HG02623 (cell line): ENCODE results near the gene TCEAL9.
"Not testable (repeated sequence)": the region's sequence is repeated elsewhere in the genome, so short reads cannot be mapped to it uniquely, and the experiment has no call there.

Experiments used
- ATAC-seq: cut with Tn5 transposase; IDR thresholded peaks from one replicate; pipeline ENCODE4 v1.9.1; 2021; ENCODE audit warnings: moderate library complexity; ENCODE audit not compliant: unreplicated experiment

TCEAL9 gene

GRCh38 chrX:103356130-103356798 lies at the start of gene TCEAL9:
TCEAL9 (plus strand) TSS chrX:103356506; CDS start chrX:103357685, 1,179 bp downstream.
- no peak for ATAC-seq

- ATAC-seq = no peak
These were observed 46.3 kb upstream of the TCEAL9 start for GRCh38 chrX:103309860-103310554.

GRCh38 chrX:103310555-103311398 lies 45.5 kb upstream of the TCEAL9 start, which contains the start of gene BEX2:
BEX2 (minus strand) TSS chrX:103310990; CDS start chrX:103309976, 1,014 bp downstream.
- peak; percentile 99 for ATAC-seq

- no peak for ATAC-seq
These were observed 44.9 kb upstream of the TCEAL9 start for GRCh38 chrX:103311399-103311780.

- ATAC-seq = no peak
These were observed 26.3 kb upstream of the TCEAL9 start, which contains the start of gene TCEAL7 for GRCh38 chrX:103329991-103330390. TCEAL7 (plus strand) TSS chrX:103330239; CDS start chrX:103331404, 1,165 bp downstream.

GRCh38 chrX:103330681-103331288 lies 25.5 kb upstream of the TCEAL9 start:
- no peak for ATAC-seq

GRCh38 chrX:103338663-103339062 lies 17.6 kb upstream of the TCEAL9 start:
- no peak for ATAC-seq

GRCh38 chrX:103343105-103343504 lies 13.2 kb upstream of the TCEAL9 start:
- no peak for ATAC-seq

- ATAC-seq = no peak
These were observed 11.7 kb upstream of the TCEAL9 start for GRCh38 chrX:103344606-103345005.

GRCh38 chrX:103347682-103348397 lies 8.5 kb upstream of the TCEAL9 start:
- no peak for ATAC-seq

GRCh38 chrX:103356858-103357257 lies 552 bp downstream of the TCEAL9 start:
- no peak for ATAC-seq

- ATAC-seq = no peak
These were observed 1.6 kb downstream of the TCEAL9 start for GRCh38 chrX:103357871-103358270.

GRCh38 chrX:103359605-103360004 lies 3.3 kb downstream of the TCEAL9 start:
- not testable (repeated sequence) for ATAC-seq

GRCh38 chrX:103360092-103360491 lies 3.8 kb downstream of the TCEAL9 start:
- ATAC-seq = no peak

- no peak for ATAC-seq
These were observed 4.6 kb downstream of the TCEAL9 start for GRCh38 chrX:103360916-103361315.

- ATAC-seq = no peak
These were observed 5.5 kb downstream of the TCEAL9 start for GRCh38 chrX:103361798-103362197.

GRCh38 chrX:103362474-103362873 lies 6.2 kb downstream of the TCEAL9 start:
- ATAC-seq = no peak

- ATAC-seq = no peak
These were observed 6.7 kb downstream of the TCEAL9 start for GRCh38 chrX:103363046-103363445.

GRCh38 chrX:103367502-103367901 lies 11.2 kb downstream of the TCEAL9 start:
- ATAC-seq = no peak

GRCh38 chrX:103369479-103369878 lies 13.2 kb downstream of the TCEAL9 start:
- no peak for ATAC-seq
